Activated CD4-positive, alpha-beta memory T cell treated with anti-CD3 and anti-CD28 coated beads, Interleukin-2, amount 10 ng/mL, durations not matched to agents 7 days and 5 days (primary cell): Measurements from ENCODE around the gene SLC25A41. TPM values are rescaled to one million over a fixed set of nuclear protein-coding genes. Genes with fewer than 3 reads are reported as not detected.

Experiments used
- CTCF ChIA-PET: fragments of 350-600 bp; sonication (Branson Sonifier 250); formaldehyde crosslinking; loops from one replicate; lab custom pipeline; 2021; ENCODE audit warnings: antibody characterized with exemption, inconsistent platforms; lab: Charles Lee
- POLR2A ChIA-PET: fragments of 350-600 bp; sonication (Branson Sonifier 250); formaldehyde crosslinking; loops from one replicate; lab custom pipeline; 2021; ENCODE audit warnings: antibody characterized with exemption; lab: Charles Lee
- DNase-seq: peaks from one replicate; pipeline ENCODE4 v3.0.0-alpha.2; 2020
- H3K27ac Mint-ChIP-seq: one replicate; pipeline ENCODE4 v1.8.0; 2021; ENCODE audit warnings: mild to moderate bottlenecking, mixed read lengths
- H3K27me3 Mint-ChIP-seq: one replicate; pipeline ENCODE4 v1.8.0; 2021; ENCODE audit warnings: mixed read lengths
- H3K36me3 Mint-ChIP-seq: one replicate; pipeline ENCODE4 v1.8.0; 2021; ENCODE audit warnings: low read depth, mixed read lengths
- H3K4me1 Mint-ChIP-seq: one replicate; pipeline ENCODE4 v1.8.0; 2021; ENCODE audit warnings: mixed read lengths
- H3K4me3 Mint-ChIP-seq: one replicate; pipeline ENCODE4 v1.8.0; 2021; ENCODE audit warnings: mild to moderate bottlenecking, mixed read lengths
- H3K9me3 Mint-ChIP-seq: one replicate; pipeline ENCODE4 v1.8.0; 2021; ENCODE audit warnings: mixed read lengths
- total RNA-seq, 2 experiments: library from RNA; stranded (reverse); gene quantifications; one replicate each; pipeline ENCODE4 v1.2.3, GENCODE V29; 2021

SLC25A41 gene
- total RNA-seq, 2 experiments from 2014 or later, result not detected

GRCh38 chr19:6472713-6473112 is 39.1 kb upstream of the SLC25A41 start:
- H3K9me3 Mint-ChIP-seq, result no peaks in the 10 kb centered on the region
- POLR2A ChIA-PET, result interaction anchor here (0.8 to 2.2 kb wide), 2 partner anchors 9 to 28 kb away, joined by 3 to 11 read pairs; partner anchors contain the start of gene DENND1C
- no peak overlapping the region for H3K27ac Mint-ChIP-seq
- H3K36me3 Mint-ChIP-seq, result peaks cover 52% of the 10 kb centered on the region
- H3K27me3 Mint-ChIP-seq, result no peaks in the 10 kb centered on the region
- H3K4me3 Mint-ChIP-seq, result no peak overlapping the region
- H3K4me1 Mint-ChIP-seq, result no peaks in the 10 kb centered on the region
- DNase-seq, result no peak
- CTCF ChIA-PET, result interaction anchor here (0.6 to 2.9 kb wide), 2 partner anchors 8 to 236 kb away, joined by 6 to 8 read pairs; partner anchors contain the start of gene DENND1C

DNA sequence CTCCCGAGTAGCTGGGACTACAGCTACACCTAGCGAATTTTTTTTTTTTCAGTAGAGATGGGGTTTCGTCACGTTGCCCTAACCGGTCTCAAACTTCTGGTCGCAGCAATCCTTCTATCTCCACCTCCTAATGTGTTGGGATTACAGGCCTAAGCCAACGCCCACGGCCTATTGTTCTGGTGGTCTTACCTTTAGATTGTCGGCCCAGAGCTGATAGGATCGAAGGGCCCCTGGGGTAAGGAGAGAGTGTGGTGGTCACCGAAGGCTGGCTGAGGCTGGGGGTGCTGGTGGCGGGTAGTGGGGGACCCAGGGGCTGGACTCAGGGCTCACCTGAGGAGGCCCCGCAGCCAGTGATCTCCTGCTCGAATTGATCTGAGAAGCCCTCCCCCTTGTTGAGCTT is 37.5 kb upstream of the SLC25A41 start:
- POLR2A ChIA-PET, result interaction anchor here (0.8 kb wide), 1 partner anchor 10 kb away, joined by 3 read pairs; the partner anchor contains the start of gene DENND1C
- CTCF ChIA-PET, result interaction anchor here (0.5 to 2.9 kb wide), 3 partner anchors 10 to 751 kb away, joined by 3 to 8 read pairs (median 4); partner anchors contain the start of genes DENND1C and LONP1
- H3K4me3 Mint-ChIP-seq, result no peak overlapping the region
- no peak overlapping the region for H3K27ac Mint-ChIP-seq
- no peak for DNase-seq
- no peaks in the 10 kb centered on the region for H3K9me3 Mint-ChIP-seq
- no peaks in the 10 kb centered on the region for H3K4me1 Mint-ChIP-seq
- no peaks in the 10 kb centered on the region for H3K27me3 Mint-ChIP-seq
- peaks cover 47% of the 10 kb centered on the region for H3K36me3 Mint-ChIP-seq

- Mint-ChIP-seq H3K36me3 (peaks cover 43% of the 10 kb centered on the region), H3K9me3 (no peaks in the 10 kb centered on the region), H3K27me3 (no peaks in the 10 kb centered on the region), H3K27ac (no peak overlapping the region), H3K4me3 (no peak overlapping the region), H3K4me1 (no peaks in the 10 kb centered on the region)
- no peak for DNase-seq
- ChIA-PET CTCF (interaction anchor here (0.7 kb wide), 1 partner anchor 750 kb away, joined by 4 read pairs; the partner anchor contains the start of gene LONP1), POLR2A (interaction anchor here (1.5 kb wide), 1 partner anchor 12 kb away, joined by 7 read pairs; the partner anchor contains the start of gene DENND1C)
Measured at GRCh38 chr19:6470173-6470572, 36.6 kb upstream of the SLC25A41 start.

DNA sequence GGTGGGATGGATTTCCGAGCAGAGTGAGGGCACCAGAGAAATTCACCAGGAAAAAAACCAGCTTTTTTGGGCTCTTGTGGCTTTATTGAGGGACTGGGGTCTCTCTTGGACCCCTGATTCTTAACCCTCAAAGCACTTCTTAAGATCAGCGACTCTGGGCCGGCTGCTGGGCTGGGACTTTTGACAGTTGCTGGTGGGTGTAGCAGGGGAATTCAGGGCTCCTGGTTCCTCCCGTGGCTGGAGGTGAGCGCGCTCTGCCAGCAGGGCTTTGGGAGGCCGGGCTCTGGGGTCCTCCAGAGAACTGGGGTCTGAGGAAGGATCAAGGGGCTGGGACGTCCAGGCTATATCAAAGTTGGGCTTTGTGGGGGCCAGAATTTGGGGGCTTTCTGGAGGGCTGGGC is 33.8 kb upstream of the SLC25A41 start:
- Mint-ChIP-seq H3K27ac (no peak overlapping the region), H3K36me3 (peaks cover 34% of the 10 kb centered on the region), H3K4me1 (no peaks in the 10 kb centered on the region), H3K27me3 (no peaks in the 10 kb centered on the region), H3K4me3 (no peak overlapping the region), H3K9me3 (no peaks in the 10 kb centered on the region)
- no peak for DNase-seq
- CTCF ChIA-PET, result interaction anchor here (0.7 to 1.4 kb wide), 2 partner anchors 9 to 167 kb away, joined by 3 read pairs; no protein-coding TSS in a partner anchor
- POLR2A ChIA-PET, result interaction anchor here (2.1 kb wide), 1 partner anchor 14 kb away, joined by 17 read pairs; the partner anchor contains the start of gene DENND1C

DNA sequence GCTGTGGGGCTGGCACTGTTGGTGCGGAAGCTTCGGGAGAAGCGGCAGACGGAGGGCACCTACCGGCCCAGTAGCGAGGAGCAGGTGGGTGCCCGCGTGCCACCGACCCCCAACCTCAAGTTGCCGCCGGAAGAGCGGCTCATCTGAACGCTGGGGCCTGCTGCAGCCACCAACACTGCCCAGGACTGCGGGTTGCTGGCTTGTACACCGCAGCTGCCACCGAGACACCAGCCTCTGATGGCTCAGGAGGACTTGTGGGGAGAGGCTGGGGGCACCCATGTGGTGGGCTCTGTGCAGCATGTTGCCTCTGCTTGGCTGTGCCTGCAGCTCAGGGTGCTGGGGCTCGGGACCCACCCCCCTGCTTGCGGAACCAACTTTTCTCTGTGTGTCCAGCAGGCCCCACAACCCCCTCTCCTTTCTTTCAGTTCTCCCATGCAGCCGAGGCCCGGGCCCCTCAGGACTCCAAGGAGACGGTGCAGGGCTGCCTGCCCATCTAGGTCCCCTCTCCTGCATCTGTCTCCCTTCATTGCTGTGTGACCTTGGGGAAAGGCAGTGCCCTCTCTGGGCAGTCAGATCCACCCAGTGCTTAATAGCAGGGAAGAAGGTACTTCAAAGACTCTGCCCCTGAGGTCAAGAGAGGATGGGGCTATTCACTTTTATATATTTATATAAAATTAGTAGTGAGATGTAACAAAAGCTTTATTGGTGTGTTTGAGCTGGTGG is 33.1 kb upstream of the SLC25A41 start:
- Mint-ChIP-seq H3K36me3 (peaks cover 31% of the 10 kb centered on the region), H3K27ac (no peak overlapping the region), H3K27me3 (no peaks in the 10 kb centered on the region), H3K9me3 (no peaks in the 10 kb centered on the region), H3K4me3 (no peak overlapping the region), H3K4me1 (peaks cover 3% of the 10 kb centered on the region)
- POLR2A ChIA-PET, result interaction anchor here (2.1 kb wide), 1 partner anchor 15 kb away, joined by 17 read pairs; the partner anchor contains the start of gene DENND1C
- DNase-seq, result no peak
- CTCF ChIA-PET, result interaction anchor here (1.4 kb wide), 1 partner anchor 9 kb away, joined by 3 read pairs; no protein-coding TSS in a partner anchor

GRCh38 chr19:6465663-6466062 is 32.1 kb upstream of the SLC25A41 start:
- no peak overlapping the region for H3K27ac Mint-ChIP-seq
- CTCF ChIA-PET, result no interaction called here
- POLR2A ChIA-PET, result interaction anchor here (1.3 kb wide), 1 partner anchor 16 kb away, joined by 5 read pairs; the partner anchor contains the start of gene DENND1C
- H3K27me3 Mint-ChIP-seq, result no peaks in the 10 kb centered on the region
- H3K36me3 Mint-ChIP-seq, result peaks cover 25% of the 10 kb centered on the region
- H3K4me3 Mint-ChIP-seq, result no peak overlapping the region
- no peaks in the 10 kb centered on the region for H3K9me3 Mint-ChIP-seq
- peaks cover 3% of the 10 kb centered on the region for H3K4me1 Mint-ChIP-seq
- DNase-seq, result no peak

GRCh38 chr19:6465006-6465405 is 31.4 kb upstream of the SLC25A41 start:
- no peaks in the 10 kb centered on the region for H3K27me3 Mint-ChIP-seq
- no peaks in the 10 kb centered on the region for H3K9me3 Mint-ChIP-seq
- peaks cover 7% of the 10 kb centered on the region for H3K4me1 Mint-ChIP-seq
- CTCF ChIA-PET, result no interaction called here
- H3K27ac Mint-ChIP-seq, result no peak overlapping the region
- no peak for DNase-seq
- peaks cover 19% of the 10 kb centered on the region for H3K36me3 Mint-ChIP-seq
- POLR2A ChIA-PET, result interaction anchor here (1.3 kb wide), 1 partner anchor 16 kb away, joined by 5 read pairs; the partner anchor contains the start of gene DENND1C
- no peak overlapping the region for H3K4me3 Mint-ChIP-seq

- POLR2A ChIA-PET, result interaction anchor here (1.3 kb wide), 1 partner anchor 17 kb away, joined by 5 read pairs; the partner anchor contains the start of gene DENND1C
- Mint-ChIP-seq H3K4me1 (peaks cover 9% of the 10 kb centered on the region), H3K27ac (no peak within 1 kb of the TSS), H3K27me3 (no peaks in the 10 kb centered on the region), H3K9me3 (no peaks in the 10 kb centered on the region), H3K36me3 (peaks cover 15% of the 10 kb centered on the region), H3K4me3 (no peak within 1 kb of the TSS)
- CTCF ChIA-PET, result interaction anchor here (1.1 kb wide), 1 partner anchor 17 kb away, joined by 3 read pairs; the partner anchor contains the start of gene DENND1C
- peak; percentile 21 for DNase-seq
Measured at GRCh38 chr19:6464070-6464873, 30.7 kb upstream of the SLC25A41 start, which contains the start of gene CRB3. TSS of gene CRB3 (plus strand) at chr19:6464271. CDS start at chr19:6464702, 431 bp downstream.

DNA sequence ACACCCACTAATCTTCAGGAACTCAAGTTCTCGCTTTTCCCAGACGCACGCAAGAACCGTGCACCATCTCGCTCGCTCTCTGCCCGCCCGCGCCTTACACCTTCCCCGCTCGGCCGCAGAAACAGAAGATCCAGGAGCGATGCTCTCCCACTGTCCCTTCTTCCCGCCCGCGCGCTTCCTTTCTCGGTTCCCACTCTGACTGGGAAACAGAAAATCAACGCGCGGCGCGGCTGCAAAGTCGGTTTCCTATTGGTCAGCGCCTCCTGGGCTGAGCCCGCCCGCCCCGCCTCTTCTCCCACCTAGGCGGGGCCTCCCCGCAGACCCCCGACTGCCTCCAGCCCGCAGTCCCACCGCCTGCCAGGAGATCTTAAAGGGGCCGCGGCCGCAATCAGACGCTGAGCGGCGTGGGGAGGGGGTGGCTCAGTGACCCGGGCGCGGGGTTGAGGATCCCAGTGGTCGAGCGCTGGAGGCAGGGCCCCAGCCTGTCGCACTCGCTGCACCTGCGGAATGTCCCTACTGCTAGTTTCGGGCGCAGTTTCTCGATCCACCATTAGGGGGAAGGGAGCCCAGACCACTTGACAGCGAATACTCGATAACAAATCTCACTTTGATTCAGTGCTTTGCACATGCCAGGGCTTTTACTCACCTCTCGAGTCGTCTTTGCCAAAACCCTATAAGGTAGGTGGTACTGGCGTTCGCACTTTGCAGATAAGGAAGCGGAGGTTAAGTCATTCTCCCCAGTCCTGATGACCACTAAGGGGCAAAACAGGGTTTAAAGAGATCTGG is 26.7 kb upstream of the SLC25A41 start:
- ChIA-PET CTCF (interaction anchor here (0.9 kb wide), 1 partner anchor 21 kb away, joined by 3 read pairs; the partner anchor contains the start of gene DENND1C), POLR2A (interaction anchor here (1.0 to 1.9 kb wide), 4 partner anchors 21 to 276 kb away, joined by 3 to 19 read pairs (median 4); partner anchors contain the start of gene DENND1C)
- Mint-ChIP-seq H3K27me3 (no peaks in the 10 kb centered on the region), H3K4me3 (peak overlapping the region; percentile 83), H3K4me1 (peaks cover 19% of the 10 kb centered on the region), H3K36me3 (peaks cover 18% of the 10 kb centered on the region), H3K9me3 (peaks cover 2% of the 10 kb centered on the region), H3K27ac (peak overlapping the region; percentile 78)
- peak; percentile 97 for DNase-seq

DNA sequence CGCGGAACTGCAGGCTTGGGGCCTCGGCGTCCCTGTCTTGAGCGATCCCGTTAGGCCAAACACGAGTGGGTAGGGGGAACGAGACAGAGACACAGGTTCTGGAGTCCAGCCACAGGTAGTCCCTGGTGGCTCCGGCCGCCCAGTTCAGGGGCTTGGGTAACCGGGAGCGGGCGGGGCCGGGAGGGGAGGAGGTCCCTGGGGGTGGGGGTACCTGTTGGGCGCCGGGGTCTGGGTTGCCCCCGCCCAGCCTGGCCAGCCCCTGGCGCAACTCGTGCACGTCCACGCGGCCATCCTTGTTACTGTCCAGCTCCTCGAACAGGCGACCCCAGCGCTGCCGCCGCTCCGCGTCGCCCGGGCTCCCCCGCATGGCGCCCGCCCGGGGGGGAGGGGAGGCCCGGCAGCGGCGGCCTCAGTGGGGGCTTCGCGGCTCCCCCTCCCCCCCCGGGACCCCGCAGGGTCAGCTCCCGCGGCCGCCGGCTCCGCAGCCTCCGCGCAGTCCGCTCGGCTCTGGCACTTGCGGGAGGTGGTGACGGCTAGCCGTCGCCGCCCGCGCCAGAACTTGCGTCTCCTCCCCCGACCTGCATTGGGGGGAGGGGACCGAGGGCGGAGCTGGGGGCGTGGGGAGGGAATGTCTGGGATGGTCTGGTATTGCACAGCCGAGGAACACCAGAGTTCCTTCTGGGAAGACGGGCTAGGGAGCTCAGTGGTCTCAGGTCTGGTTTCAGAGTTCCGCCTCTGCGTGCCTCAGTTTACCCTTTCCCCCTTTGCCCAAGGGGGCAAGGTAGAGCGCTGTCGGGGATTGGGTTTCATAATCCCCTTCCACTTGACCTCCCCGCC is 25.9 kb upstream of the SLC25A41 start, which contains the start of gene SLC25A23:
TSS of gene SLC25A23 (minus strand) at position 531 of the 837 bp plus-strand sequence. CDS start at position 367, 164 bp downstream.
- Mint-ChIP-seq H3K4me1 (peaks cover 19% of the 10 kb centered on the region), H3K27ac (peak within 1 kb of the TSS; percentile 78), H3K27me3 (no peaks in the 10 kb centered on the region), H3K36me3 (peaks cover 26% of the 10 kb centered on the region), H3K4me3 (peak within 1 kb of the TSS; percentile 88), H3K9me3 (peaks cover 9% of the 10 kb centered on the region)
- peak; percentile 74 for DNase-seq
- ChIA-PET CTCF (interaction anchor here (0.9 kb wide), 1 partner anchor 22 kb away, joined by 3 read pairs; the partner anchor contains the start of gene DENND1C), POLR2A (interaction anchor here (1.0 to 1.9 kb wide), 4 partner anchors 22 to 277 kb away, joined by 3 to 19 read pairs (median 4); partner anchors contain the start of gene DENND1C)
